ENCODE measurements around the gene DHH.

The DHH gene

DNA sequence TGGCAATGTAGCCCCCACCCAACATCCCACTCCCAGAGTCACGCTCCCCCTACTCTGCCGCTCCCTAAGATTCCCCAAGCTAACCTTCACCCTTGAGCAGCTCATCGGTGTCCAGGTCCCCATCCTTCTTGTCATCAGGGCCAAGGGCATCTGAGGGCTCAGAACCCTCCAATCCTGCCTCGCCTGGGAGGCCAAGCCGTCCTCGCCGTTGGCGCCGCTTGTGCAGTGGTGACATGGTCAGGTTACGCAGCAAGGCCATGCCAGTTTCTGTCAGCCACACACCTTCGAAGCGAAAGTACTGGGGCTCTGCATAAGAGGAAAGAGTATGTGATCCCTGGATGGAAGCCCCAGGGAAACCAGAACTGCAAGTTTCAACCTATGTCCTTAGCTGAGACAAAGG, 49.9 kb downstream of the DHH start:
- Histone ChIP-seq H3K27ac (no peak overlapping the region), H3K9me3 (no peaks in the 10 kb centered on the region), H3K27me3 (no peaks in the 10 kb centered on the region), H3K36me3 (peaks cover 100% of the 10 kb centered on the region), H4K20me1 (peaks cover 100% of the 10 kb centered on the region), H3K4me2 (no peak overlapping the region), H3K9ac (no peak overlapping the region), H3K4me1 (no peaks in the 10 kb centered on the region), H3K4me3 (no peak overlapping the region)
- TF ChIP-seq Cebpa-rat (IDR thresholded peaks at IDR 0.05), result no peak

DNA sequence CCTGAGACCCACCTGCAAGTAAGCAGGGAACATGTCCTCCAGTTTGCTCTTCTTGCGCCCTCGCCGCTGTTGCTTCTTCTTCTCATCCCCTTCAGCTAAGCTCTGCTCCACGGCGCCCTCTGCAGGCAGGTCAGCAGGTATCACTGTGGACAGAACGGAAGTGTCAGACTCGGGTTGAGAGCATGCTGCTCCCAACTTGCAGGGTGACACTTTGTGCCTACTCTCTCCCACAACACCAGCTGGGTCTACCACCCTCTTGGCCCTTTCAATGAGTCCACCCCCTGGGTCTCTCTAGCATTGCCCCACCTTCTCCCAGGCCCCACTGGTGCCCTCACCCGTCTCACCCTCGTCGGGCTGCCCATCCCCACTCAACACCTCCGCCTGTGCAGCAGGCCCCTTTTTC, 50.7 kb downstream of the DHH start:
- Histone ChIP-seq H3K4me2 (no peak overlapping the region), H3K27ac (no peak overlapping the region), H3K4me3 (no peak overlapping the region), H3K36me3 (peaks cover 100% of the 10 kb centered on the region), H3K4me1 (no peaks in the 10 kb centered on the region), H3K27me3 (no peaks in the 10 kb centered on the region), H4K20me1 (peaks cover 100% of the 10 kb centered on the region), H3K9me3 (no peaks in the 10 kb centered on the region), H3K9ac (no peak overlapping the region)
- TF ChIP-seq Cebpa-rat (IDR thresholded peaks at IDR 0.05), result no peak

DNA sequence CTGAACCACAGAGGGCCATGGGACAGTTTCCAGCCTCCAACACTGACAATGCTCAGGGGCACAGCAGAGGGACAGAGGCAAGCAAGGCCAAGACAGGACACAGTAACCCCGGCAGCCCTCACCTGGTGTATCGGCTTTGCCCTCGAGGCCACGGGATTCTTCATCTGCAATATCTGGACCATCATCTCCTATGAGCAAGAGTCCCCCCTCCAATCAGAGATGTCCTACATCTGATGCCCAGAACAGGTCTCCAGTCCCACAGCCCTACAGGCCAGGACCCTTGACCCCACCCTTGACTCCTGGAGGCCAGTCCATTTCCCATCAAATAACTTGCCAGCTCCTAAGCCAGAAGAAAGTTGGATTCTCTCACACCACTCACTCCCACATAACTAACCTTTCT, 51.4 kb downstream of the DHH start:
- no peak for TF ChIP-seq Cebpa-rat (IDR thresholded peaks at IDR 0.05)
- no peak overlapping the region for H3K27ac ChIP-seq
- no peak overlapping the region for H3K4me3 ChIP-seq
- no peak overlapping the region for H3K4me2 ChIP-seq
- peaks cover 100% of the 10 kb centered on the region for H4K20me1 ChIP-seq
- H3K9me3 ChIP-seq, result no peaks in the 10 kb centered on the region
- no peak overlapping the region for H3K9ac ChIP-seq
- no peaks in the 10 kb centered on the region for H3K27me3 ChIP-seq
- H3K4me1 ChIP-seq, result no peaks in the 10 kb centered on the region
- H3K36me3 ChIP-seq, result peaks cover 100% of the 10 kb centered on the region

DNA sequence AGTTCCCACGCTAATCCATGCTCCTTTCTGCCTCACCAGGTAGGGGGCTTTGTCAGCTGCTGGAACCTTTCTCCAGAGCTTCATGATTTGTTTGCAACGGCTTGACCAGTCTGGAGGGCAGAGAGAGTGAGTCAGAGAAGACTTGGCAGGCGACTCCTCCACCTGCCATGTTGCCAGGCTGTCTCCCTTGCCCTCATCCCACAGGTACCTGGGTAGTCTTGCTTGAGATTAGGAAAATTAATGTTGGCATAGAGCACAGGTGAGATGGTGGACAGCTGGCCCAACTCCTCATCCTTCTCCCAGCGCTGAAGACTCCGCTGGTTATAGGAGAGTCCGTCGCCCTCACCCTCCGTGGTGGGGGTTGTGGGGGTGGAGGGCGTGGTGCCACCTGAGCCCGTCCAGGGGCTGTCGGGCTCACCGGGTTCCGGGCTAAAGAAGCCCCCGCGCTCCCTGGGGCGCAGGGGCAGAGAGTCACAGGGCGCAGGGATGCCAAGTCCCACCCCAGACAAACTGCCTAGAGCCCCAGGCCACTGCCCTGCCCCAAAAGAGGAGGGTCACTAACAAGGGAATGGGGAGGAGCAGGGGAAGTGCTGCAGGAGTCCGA, 52.6 kb downstream of the DHH start:
- TF ChIP-seq Cebpa-rat (IDR thresholded peaks at IDR 0.05), result no peak
- H3K9me3 ChIP-seq, result no peaks in the 10 kb centered on the region
- no peak overlapping the region for H3K4me2 ChIP-seq
- no peak overlapping the region for H3K27ac ChIP-seq
- no peaks in the 10 kb centered on the region for H3K4me1 ChIP-seq
- H3K27me3 ChIP-seq, result no peaks in the 10 kb centered on the region
- H3K36me3 ChIP-seq, result peaks cover 100% of the 10 kb centered on the region
- H4K20me1 ChIP-seq, result peaks cover 100% of the 10 kb centered on the region
- H3K9ac ChIP-seq, result no peak overlapping the region
- H3K4me3 ChIP-seq, result no peak overlapping the region

DNA sequence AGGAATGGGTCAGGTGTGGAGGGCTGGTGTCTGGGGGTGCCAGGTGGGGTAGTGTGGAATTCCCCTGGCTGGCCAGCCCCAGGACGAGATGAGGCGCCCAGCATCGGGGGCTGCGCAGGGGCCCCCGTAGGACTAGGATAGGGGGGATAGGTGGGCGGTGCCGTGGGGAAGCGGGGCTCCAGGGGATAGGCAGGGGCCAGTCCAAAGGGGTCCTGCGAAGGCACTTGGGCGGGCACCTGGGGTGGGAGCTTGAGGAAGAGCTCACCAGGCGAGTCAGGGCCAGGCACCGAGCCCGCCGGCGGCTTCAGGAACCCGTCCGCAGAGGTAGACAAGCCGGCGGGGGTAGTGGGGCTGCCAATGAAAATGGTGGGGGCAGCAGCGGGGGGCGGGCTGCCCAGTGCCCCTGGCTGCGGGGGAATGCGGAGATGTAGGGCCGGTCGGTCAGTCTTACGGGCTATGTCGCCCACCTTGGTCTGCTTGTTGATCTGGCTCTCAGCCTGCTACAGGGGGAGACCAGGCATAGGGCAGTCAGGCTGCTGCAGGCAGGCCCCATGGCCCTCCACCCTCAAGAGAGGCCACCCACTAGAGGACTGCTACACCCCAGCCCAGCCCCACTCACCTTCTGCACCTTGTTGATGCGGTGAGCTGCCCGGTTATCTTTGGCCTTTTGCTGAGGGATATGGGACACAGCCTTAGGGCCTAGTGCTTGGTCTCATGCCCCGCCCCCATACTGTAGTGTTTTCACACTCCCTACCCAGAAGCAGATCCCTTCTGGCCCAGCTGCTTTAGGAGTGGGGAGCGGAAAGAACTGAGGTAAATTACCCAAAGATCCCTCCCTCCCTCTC, 53.3 kb downstream of the DHH start:
- H3K4me2 ChIP-seq, result no peak overlapping the region
- no peaks in the 10 kb centered on the region for H3K27me3 ChIP-seq
- peaks cover 100% of the 10 kb centered on the region for H4K20me1 ChIP-seq
- H3K9me3 ChIP-seq, result no peaks in the 10 kb centered on the region
- no peak overlapping the region for H3K4me3 ChIP-seq
- no peak overlapping the region for H3K9ac ChIP-seq
- peaks cover 100% of the 10 kb centered on the region for H3K36me3 ChIP-seq
- H3K4me1 ChIP-seq, result no peaks in the 10 kb centered on the region
- no peak for TF ChIP-seq Cebpa-rat (IDR thresholded peaks at IDR 0.05)
- H3K27ac ChIP-seq, result no peak overlapping the region

DNA sequence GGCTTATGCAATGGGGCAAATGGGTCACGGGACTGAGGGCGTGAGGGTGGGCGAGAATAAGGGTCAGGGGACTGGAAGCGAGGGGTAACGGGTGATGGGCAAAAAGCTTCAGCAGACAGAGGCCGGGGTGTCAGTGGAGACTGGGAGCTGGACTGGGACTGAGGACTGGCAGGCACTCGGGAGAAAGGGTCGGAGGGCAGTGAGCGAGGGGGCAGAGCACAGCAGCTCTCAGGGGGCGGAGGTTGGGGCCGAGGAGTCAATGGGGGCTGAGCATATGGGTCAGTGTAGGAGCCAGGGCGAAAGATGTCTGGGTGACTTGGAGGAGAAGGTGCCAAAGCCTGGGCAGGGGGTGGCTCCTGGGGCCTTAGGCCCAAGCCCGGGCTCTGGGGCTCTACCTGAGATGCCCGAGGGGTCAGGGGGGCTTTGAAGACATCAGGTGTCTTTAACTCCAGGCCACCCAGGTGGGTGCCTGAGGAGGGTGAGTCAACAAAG, 54.2 kb downstream of the DHH start:
- TF ChIP-seq Cebpa-rat (IDR thresholded peaks at IDR 0.05), result no peak
- H3K27me3 ChIP-seq, result no peaks in the 10 kb centered on the region
- peaks cover 100% of the 10 kb centered on the region for H3K36me3 ChIP-seq
- no peak overlapping the region for H3K4me3 ChIP-seq
- H4K20me1 ChIP-seq, result peaks cover 100% of the 10 kb centered on the region
- no peaks in the 10 kb centered on the region for H3K4me1 ChIP-seq
- H3K9me3 ChIP-seq, result no peaks in the 10 kb centered on the region
- H3K4me2 ChIP-seq, result no peak overlapping the region
- no peak overlapping the region for H3K9ac ChIP-seq
- no peak overlapping the region for H3K27ac ChIP-seq

DNA sequence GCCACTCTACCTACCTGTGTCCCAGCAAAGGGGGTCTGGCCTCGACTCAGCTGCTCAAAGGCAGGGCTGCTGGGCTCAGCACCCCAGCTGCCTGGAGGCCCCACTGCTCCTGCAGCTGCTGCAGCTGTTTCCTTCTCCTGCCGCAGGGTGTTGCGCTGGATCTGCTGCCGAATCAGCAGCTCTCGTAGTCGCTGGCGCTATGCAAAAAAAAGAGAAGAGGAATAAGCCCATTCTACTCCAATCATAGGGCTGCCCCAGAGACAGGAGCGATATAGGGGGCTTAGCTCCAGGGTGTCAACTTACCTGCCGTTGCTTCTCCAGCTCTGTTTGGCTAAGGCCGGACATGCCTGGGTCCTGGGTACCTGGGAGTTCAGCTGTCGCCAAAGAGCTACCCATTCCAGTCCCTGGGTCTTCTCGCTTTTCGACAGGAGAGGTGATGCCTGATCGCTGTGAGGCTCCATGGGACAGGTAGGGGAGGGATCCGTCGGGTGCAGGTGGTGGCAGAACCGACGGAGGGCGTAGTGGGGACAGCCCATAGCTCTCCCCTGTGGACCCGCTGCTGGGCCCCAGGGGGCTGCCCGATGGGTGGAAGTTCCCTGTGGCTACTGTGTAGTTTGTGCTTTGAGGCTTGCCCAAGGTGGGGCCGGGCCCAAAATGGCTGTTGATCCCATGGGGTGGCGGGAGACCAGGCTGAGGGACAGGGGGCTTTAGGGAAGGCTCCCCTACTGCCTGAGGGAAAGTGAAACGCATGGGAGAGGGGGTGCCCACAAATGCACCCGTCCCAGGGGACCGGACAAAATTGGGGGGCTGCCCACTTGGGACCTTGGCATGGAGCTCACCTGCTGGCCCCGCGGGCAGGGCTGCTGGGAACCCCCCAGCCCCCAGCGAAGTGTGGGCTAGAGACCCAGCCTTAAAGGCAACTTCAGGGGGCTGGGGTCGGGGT, 54.9 kb downstream of the DHH start:
- Histone ChIP-seq H3K4me2 (no peak overlapping the region), H3K4me3 (no peak overlapping the region), H3K27me3 (no peaks in the 10 kb centered on the region), H3K4me1 (no peaks in the 10 kb centered on the region), H3K36me3 (peaks cover 100% of the 10 kb centered on the region), H3K27ac (no peak overlapping the region), H3K9me3 (no peaks in the 10 kb centered on the region), H4K20me1 (peaks cover 100% of the 10 kb centered on the region), H3K9ac (no peak overlapping the region)
- TF ChIP-seq Cebpa-rat (IDR thresholded peaks at IDR 0.05), result no peak

DNA sequence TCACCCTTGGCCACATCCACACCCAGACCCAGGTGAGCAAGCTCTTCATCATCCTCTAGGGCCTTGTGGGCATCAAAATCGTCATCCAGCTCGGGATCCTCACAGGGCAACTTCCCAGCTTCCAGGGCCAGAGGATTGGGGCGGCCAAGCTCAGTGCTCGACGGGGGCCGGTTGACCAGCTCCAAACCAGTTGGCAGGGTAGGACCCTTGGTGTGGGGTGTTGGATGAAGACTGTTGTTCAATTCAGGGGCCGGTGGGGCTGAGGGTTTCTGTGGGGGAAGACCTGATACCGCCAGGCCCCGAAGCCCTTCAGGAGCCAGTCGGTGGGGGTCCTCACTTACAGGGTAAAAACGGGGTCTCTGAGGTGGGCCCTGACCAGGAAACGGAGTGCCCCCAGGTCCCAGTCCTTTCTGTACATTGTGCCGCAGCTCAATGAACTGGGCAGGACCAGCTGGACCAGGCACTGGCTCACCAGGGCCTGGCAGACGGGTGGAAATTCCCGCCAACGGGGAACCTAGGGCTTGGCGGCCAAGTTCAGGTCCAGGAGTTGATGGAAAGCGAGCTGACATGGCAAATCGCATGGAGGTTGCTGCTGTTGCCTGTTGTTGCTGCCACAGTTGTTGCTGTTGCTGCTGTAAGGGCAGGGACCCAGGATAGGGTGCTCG, 56.2 kb downstream of the DHH start:
- Histone ChIP-seq H3K4me2 (no peak overlapping the region), H3K36me3 (peaks cover 100% of the 10 kb centered on the region), H3K9ac (no peak overlapping the region), H3K4me1 (no peaks in the 10 kb centered on the region), H3K9me3 (no peaks in the 10 kb centered on the region), H3K4me3 (no peak overlapping the region), H4K20me1 (peaks cover 100% of the 10 kb centered on the region), H3K27ac (no peak overlapping the region), H3K27me3 (no peaks in the 10 kb centered on the region)
- no peak for TF ChIP-seq Cebpa-rat (IDR thresholded peaks at IDR 0.05)

DNA sequence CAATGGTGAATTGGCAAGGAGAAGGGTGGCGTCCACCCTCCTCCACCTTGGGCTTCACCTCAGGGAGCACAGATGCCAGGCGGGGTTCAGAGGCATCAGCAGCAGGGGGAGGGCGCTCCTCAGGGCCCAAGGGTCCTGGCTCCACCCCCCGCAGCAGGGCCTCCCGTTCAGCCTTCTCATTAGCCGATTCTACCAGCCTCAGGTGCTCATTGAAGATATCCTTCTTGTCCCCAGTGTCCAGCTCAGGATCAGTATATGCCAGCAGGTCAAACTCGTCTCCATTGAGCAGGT, 56.7 kb downstream of the DHH start:
- H3K9ac ChIP-seq, result no peak overlapping the region
- no peaks in the 10 kb centered on the region for H3K4me1 ChIP-seq
- TF ChIP-seq Cebpa-rat (IDR thresholded peaks at IDR 0.05), result no peak
- H3K9me3 ChIP-seq, result no peaks in the 10 kb centered on the region
- no peak overlapping the region for H3K4me3 ChIP-seq
- H3K4me2 ChIP-seq, result no peak overlapping the region
- no peaks in the 10 kb centered on the region for H3K27me3 ChIP-seq
- H3K27ac ChIP-seq, result no peak overlapping the region
- peaks cover 100% of the 10 kb centered on the region for H4K20me1 ChIP-seq
- peaks cover 100% of the 10 kb centered on the region for H3K36me3 ChIP-seq
